GM23338 (cell line): Measurements from ENCODE around the gene SP9.

Experiments used
- CREB1 ChIP-seq: fragments of 250-450 bp; sonication (Bioruptor Pico); IDR thresholded peaks from 2 replicates; pipeline ENCODE4 v1.5.0; 2020; ENCODE audit warnings: low read depth, mild to moderate bottlenecking, moderate library complexity
- CTCF ChIP-seq, 2 experiments: fragments of 200-600 bp in 1 of 2; sonication (generic) in 1 of 2; conservative IDR thresholded peaks; 2 replicates each; pipeline versions ENCODE4 v1.5.1 to v1.6.1; 2016 to 2017; ENCODE audit warnings: antibody characterized with exemption in 2 of 2, low read depth in 2 of 2, mild to moderate bottlenecking in 2 of 2, moderate library complexity in 1 of 2
- ETS1 ChIP-seq: IDR thresholded peaks from 2 replicates; pipeline ENCODE4 v1.6.1; 2016; ENCODE audit warnings: antibody characterized with exemption
- EZH2 ChIP-seq: fragments of 200-600 bp; sonication (generic); IDR thresholded peaks from one replicate; pipeline ENCODE4 v1.8.0; 2017; ENCODE audit warnings: antibody characterized with exemption, mild to moderate bottlenecking, low read depth; ENCODE audit not compliant: unreplicated experiment
- EZH2phosphoT487 ChIP-seq: fragments of 200-600 bp; sonication (generic); IDR thresholded peaks from one replicate; pipeline ENCODE4 v1.8.1; 2018; ENCODE audit warnings: antibody characterized with exemption; ENCODE audit not compliant: unreplicated experiment
- JUNB ChIP-seq: IDR thresholded peaks from one replicate; pipeline ENCODE4 v1.6.1; 2016; ENCODE audit warnings: antibody characterized with exemption; ENCODE audit not compliant: unreplicated experiment
- NANOG ChIP-seq: IDR thresholded peaks from 2 replicates; pipeline ENCODE4 v1.6.1; 2016; ENCODE audit warnings: antibody characterized with exemption, borderline replicate concordance
- POLR2AphosphoS5 ChIP-seq: IDR thresholded peaks from 2 replicates; pipeline ENCODE4 v1.6.1; 2016; ENCODE audit warnings: antibody characterized with exemption, low read depth
- REST ChIP-seq: IDR thresholded peaks from one replicate; pipeline ENCODE4 v1.6.1; 2018; ENCODE audit warnings: antibody characterized with exemption; ENCODE audit not compliant: unreplicated experiment
- STAT1 ChIP-seq: IDR thresholded peaks from one replicate; pipeline ENCODE4 v1.6.1; 2016; ENCODE audit warnings: antibody characterized with exemption; ENCODE audit not compliant: unreplicated experiment
- ZNF114 ChIP-seq: fragments of 250-450 bp; sonication (Bioruptor Pico); IDR thresholded peaks from 2 replicates; pipeline ENCODE4 v1.5.0; 2020; ENCODE audit warnings: mild to moderate bottlenecking, moderate library complexity
- ZNF331 ChIP-seq: fragments of 250-450 bp; sonication (Bioruptor Pico); IDR thresholded peaks from 2 replicates; pipeline ENCODE4 v1.5.0; 2020; ENCODE audit warnings: low read depth, mild to moderate bottlenecking, moderate library complexity
- ZNF462 ChIP-seq: fragments of 250-450 bp; sonication (Bioruptor Pico); IDR thresholded peaks from 2 replicates; pipeline ENCODE4 v1.5.0; 2020; ENCODE audit warnings: mild to moderate bottlenecking, moderate library complexity

GRCh38 chr2:174333017-174333371 lies 1.8 kb upstream of the SP9 start:
- TF ChIP-seq REST (no peak), CTCF (conservative IDR thresholded peaks at IDR 0.05; ENCODE audit: low read depth in 2 of 2) (no peak), CREB1 (CRISPR knock-in tag) (no peak), EZH2 (peak; percentile 90), ZNF331 (CRISPR knock-in tag) (no peak), POLR2AphosphoS5 (no peak), EZH2phosphoT487 (no peak), ETS1 (no peak), JUNB (no peak), NANOG (no peak), STAT1 (no peak), ZNF114 (no peak), ZNF462 (no peak)
